Measurements from ENCODE around the gene TEKTIP1.

The TEKTIP1 gene

DNA sequence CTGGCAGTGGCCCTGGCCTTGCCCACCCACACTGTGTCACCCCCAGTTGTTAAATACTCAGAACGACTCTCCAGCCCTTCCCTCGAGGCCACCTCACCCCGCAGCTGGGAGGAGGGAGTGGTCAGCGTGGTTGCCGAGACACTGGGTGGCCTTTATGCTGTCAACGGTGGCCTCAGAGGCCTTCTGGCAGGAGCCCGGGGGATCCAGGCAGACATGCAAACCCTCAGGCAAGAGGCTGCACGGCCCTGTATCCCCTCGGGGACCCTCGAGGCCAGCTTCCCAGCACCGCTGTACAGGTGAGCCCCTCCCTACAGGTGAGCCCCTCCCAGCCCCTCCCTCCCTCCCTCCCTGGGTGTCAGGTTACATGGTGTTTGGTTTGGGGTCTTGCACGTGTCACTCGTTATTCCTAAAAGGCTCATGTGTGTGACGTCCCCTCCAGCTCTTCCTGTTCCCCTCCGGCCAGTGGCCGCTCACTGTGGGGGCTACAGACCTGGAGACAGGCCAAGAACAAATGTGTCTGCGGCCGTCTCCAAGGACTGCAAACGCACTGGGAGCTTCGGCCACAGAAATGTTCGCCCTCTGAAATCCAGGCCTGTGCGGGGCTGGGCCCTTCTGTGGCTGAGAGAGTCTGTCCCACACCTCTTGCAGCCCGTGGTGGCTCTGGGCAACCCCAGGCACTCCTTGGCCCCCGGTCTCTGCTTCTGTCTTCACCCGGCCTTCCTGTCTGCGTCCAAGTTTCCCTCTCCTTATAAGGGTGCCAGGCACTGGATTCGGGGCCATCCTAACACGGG is at the start of gene TEKTIP1:
TSS of gene TEKTIP1 (plus strand) at position 210 of the 791 bp plus-strand sequence. CDS start at position 214, 4 bp downstream.
- DNase-seq, result no peak

DNA sequence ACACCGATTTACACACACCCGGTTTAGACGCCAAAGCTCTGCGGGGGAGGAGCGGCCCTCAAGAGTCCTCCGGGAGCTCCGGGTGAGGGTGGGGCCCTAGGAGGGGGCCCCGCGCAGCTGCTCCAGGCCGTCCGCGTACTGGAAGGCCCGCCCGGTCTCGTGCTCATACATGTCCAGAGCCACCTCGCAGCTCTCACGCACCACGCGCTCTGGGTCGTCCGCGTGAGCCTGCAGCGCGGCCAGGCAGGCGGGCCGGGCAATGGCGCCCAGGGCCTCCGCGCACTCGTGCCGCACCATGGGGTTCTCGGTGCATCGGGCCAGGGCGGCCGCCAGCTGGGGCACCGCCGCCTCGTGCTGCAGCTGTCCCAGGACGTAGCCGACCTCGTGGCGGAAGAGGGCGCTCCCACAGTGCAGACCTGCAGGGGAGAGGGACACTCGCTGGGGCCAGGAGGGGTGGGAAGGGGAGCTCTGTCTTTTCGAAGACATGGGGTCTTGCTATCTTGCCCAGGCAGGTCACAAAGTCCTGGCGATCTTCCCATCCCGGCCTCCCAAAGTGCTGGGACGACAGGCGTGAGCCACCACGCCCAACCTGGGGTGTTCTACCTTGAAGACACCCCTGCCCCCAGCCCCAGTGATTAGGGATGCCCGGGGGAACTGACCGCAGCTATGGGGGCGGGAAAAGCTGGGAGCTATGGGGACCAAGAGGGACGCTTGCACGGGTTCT is 47.4 kb upstream of the TEKTIP1 start:
- DNase-seq, result no peak

DNA sequence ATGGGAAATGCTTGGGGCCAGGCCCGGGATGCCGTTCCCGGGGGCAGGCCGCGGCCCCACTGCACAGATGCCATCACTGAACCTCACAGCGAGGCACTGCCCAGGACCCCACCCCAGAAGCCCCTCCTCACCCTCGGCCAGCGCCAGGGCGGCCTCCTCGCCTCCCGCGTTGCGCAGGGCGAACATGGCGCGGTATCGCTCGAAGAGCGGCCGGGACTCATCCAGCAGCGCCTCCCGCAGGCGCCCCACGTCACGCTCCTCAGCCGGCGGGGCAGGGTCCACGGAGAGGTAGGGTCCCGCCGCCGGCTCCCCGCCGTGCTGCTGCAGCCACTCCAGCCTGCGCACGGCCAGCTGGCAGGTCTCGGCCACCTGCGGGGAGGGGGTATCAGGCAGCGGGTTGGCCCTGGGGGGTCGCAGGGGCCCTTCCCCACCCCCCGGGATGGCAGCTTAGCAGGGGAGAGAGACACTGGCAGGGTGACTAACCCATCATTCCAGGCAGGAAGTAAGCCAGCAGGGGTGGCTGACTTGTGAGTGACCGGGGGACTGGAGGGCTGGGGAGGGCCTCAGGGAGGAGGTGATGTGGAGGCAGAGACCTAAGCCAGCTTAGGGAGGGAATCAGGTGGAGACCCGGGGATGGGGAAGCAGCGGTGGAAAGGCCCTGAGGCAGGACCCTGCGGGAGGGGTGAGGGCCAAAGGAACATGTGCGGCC is 46.7 kb upstream of the TEKTIP1 start:
- DNase-seq, result no peak

DNA sequence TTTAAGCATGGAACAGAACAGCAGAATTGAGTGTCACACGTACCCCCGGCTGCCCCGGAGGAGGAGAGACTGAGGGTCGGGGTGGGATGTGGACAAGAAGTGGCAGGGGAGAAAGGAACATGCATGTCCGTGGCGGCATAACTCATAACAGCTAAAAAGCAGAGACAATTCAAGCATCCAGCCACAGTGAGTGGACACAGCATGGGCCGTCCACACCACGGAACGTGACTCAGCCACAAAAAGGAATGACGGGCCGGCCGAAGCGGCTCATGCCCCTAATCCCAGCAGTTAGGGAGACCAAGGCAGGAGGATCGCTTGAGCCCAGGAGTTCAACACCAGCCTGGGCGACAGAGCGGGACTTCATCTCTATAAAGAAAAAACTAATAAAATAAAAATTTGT is 46.1 kb upstream of the TEKTIP1 start:
- DNase-seq, result no peak

- DNase-seq, result no peak
These were observed 45.3 kb upstream of the TEKTIP1 start for GRCh38 chr19:3493651-3494050.

GRCh38 chr19:3494051-3494450 is 44.9 kb upstream of the TEKTIP1 start:
- DNase-seq, result no peak

- DNase-seq, result no peak
These were observed 44.4 kb upstream of the TEKTIP1 start for GRCh38 chr19:3494559-3494958.

GRCh38 chr19:3496392-3497273 is 42.3 kb upstream of the TEKTIP1 start:
- no peak for DNase-seq

DNA sequence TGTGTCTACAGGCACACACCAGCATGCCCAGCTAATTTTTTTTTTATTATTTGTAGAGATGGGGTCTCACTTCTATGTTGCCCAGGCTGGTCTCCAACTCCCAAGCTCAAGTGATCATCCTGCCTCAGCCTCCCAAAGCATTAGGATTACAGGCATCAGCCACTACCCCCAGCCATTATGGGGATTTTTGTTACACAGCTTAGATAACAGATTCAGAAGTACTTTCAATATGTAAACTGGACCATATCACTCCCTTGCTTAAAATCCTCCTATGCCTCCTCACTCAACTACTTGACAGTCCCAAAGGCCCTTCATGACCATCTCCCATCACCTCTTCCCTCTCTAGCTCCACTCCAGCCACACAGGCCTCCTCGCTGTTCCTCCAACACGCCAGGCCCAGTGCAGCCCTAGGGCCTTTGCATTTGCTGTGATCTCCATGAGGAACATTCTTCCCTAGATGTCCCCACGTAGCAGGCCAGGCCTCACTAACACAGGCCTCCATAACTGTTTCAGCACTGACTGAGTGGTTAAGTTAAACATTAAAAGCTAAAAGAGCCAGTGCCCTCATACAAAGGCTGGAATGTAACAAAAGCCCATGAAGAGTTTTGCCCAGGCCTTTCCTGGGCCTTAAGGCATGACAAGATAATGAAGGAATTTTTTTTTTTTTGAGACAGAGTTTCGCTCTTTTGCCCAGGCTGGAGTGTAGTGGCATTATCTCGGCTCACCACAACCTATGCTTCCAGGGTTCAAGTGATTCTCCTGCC is 41.0 kb upstream of the TEKTIP1 start:
- DNase-seq, result no peak

DNA sequence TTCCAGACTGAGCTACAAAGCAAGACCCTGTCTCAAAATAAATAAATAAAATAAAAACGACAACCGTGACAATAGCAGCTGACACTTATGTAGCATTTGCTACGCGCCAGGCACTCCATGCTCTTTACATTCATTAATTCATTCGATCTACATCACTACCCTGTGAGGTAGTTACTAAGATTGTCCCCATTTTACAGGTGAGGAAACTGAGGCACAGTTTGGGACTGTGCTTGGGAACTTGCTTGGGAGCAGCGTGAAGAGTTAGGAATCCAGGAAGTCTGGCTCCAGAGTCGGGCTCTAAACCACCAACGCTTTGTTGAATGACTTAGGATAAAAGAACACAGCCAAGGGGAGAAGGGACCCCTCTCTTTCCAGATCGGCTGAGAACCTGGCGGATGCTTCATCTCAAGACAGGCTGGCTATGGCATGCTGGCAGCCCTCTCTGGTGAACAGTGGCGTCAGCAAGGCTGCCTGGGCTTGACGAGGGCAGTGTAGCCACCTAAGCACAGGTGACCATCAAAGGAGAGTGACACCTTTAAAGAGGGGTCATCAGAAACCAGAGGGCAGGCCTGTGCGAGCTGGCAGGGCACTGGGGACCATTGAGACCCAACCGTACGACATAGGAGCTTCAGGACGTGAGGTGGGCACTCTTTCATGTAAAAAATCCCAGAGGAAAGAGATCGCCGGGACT is 39.1 kb upstream of the TEKTIP1 start:
- DNase-seq, result peak; percentile 25

DNA sequence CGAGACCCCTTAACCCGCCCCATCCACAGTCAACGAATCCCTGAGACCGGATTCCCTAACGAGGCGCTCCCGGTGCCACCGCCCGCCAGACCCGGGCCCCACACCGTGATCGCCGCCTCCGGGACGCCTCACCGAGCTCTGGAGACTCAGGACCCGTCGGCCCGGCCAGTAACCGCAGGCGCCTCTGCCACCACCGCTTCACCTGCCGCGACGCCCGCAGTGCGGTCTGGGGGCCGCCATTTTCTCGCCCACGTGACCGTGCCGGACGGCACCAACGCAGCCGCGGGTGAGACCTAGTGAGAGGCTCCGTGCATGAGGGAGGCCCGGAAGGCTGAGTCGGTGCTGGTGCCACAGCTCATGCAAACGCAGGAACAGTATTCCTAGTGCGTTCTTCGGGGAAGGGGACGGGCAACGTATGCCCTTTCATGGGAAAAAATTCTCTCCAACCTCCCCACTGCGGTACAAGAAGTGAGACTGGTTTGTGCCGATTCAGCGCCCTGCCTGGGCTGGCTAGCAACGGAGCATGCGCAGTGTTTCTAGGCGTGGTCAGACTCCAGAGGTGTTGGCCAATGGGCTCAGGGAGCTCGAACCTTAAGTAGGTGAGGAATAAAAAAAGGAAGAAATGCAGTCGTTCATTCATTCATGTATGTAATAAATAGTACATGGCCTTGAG is 38.4 kb upstream of the TEKTIP1 start, which contains the start of gene DOHH:
TSS of gene DOHH (minus strand) at position 246 of the 673 bp plus-strand sequence. CDS start 3,860 bp downstream, outside the sequence.
- DNase-seq, result peak; percentile 90

DNA sequence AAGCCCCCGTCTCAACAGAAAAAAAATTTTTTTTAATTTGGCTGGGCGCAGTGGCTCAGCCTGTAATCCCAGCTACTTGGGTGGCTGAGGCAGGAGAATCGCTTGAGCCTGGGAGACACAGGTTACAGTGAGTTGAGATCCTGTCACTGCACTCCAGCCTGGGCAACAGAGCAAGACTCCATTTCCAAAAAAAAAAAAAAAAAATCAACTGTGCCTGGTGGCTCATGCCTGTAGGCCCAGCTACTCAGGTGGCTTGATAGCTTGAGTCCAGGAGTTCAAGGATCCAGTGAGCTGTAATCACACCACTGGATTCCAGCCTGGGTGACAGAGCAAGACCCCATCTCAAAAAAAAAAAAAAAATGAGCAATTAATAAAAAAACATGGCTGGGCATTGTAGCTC is 37.2 kb upstream of the TEKTIP1 start:
- DNase-seq, result no peak

DNA sequence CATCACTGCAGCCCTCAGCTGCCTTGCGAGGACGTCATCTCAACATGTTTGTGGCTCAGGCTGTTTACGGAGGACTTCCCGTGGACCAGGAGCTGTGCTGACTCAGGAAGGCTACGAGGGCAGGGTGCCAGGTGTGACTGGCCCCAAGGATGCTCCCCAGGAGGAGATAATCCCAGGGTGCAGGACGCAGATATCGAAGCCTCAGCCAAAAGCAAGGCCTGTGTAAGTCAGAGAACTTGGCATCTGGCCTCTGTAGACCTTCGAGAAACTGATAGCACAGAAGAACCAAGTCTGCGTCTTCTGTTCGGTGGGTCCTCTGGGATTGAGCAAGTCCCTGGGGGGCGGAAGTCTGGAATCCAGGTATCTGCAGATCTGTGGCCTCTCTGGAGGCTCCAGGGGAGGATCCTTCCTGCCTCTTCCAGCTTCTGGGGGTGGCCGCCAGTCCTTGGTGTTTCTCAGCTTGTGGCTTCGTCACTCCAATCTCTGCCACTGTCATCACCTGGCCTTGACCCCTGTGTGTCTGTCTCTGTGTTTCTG is 35.9 kb upstream of the TEKTIP1 start:
- DNase-seq, result no peak

DNA sequence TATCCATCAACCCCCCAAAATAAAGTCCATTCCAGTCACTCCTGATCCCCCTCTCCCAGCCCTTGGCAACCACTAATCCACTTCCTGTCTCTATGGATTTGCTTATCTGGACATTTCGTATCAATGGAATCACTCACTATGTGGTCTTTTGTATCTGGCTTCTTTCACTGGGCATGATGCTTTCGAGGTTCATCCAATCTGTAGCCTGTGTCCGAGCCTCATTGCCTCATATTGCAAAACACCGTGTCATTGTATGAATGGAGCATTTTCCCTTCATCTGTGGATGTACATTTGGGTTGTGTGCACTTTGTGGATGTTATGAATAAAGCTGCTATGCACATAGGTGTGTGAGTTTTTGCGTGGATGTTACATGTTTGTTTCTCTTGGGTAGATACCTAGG is 34.2 kb upstream of the TEKTIP1 start:
- peak; percentile 44 for DNase-seq

GRCh38 chr19:3505598-3506383 is 33.2 kb upstream of the TEKTIP1 start, which contains the start of gene FZR1:
Gene FZR1, plus strand, starts transcription at chr19:3506311. Its CDS starts 16,679 bp downstream, at chr19:3522990.
- peak; percentile 97 for DNase-seq

- no peak for DNase-seq
These were observed 32.3 kb upstream of the TEKTIP1 start for GRCh38 chr19:3506384-3507340.

GRCh38 chr19:3507371-3508120 is 31.4 kb upstream of the TEKTIP1 start:
- DNase-seq, result no peak

Measured in NCI-H146 (cell line).